ENCODE data around the gene SERGEF.

Gene SERGEF

GRCh38 chr11:17986711-17987220 lies 26.1 kb downstream of the SERGEF start:
- no peaks in the 10 kb centered on the region for H3F3A ChIP-seq (ENCODE audit: insufficient read depth)
- no peak overlapping the region for H2AFZ ChIP-seq (ENCODE audit: low read depth, low read length, severe bottlenecking)
- H3K36me3 ChIP-seq (ENCODE audit: low read length): peaks cover 27% of the 10 kb centered on the region; the same call in 1 of the 2 replicates
- H3K4me2 ChIP-seq (ENCODE audit: low read depth, low read length, poor library complexity, severe bottlenecking): no peak overlapping the region
- no peaks in the 10 kb centered on the region for H4K20me1 ChIP-seq (ENCODE audit: low read depth, low read length)
- TF ChIP-seq, protein P1, sequence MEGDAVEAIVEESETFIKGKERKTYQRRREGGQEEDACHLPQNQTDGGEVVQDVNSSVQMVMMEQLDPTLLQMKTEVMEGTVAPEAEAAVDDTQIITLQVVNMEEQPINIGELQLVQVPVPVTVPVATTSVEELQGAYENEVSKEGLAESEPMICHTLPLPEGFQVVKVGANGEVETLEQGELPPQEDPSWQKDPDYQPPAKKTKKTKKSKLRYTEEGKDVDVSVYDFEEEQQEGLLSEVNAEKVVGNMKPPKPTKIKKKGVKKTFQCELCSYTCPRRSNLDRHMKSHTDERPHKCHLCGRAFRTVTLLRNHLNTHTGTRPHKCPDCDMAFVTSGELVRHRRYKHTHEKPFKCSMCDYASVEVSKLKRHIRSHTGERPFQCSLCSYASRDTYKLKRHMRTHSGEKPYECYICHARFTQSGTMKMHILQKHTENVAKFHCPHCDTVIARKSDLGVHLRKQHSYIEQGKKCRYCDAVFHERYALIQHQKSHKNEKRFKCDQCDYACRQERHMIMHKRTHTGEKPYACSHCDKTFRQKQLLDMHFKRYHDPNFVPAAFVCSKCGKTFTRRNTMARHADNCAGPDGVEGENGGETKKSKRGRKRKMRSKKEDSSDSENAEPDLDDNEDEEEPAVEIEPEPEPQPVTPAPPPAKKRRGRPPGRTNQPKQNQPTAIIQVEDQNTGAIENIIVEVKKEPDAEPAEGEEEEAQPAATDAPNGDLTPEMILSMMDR (IDR thresholded peaks at IDR 0.05; ENCODE audit: insufficient read depth, low read length, poor library complexity, severe bottlenecking): no peak
- TF ChIP-seq EZH2phosphoT487 (conservative IDR thresholded peaks at IDR 0.05; ENCODE audit: low read length): no peak
- H3K27ac ChIP-seq (ENCODE audit: low read depth, low read length): no peak overlapping the region
- H3K9me2 ChIP-seq (replicated peaks; ENCODE audit: insufficient read depth, low read length): no peaks in the 10 kb centered on the region
- H3K27me3 ChIP-seq (ENCODE audit: low read length): no peaks in the 10 kb centered on the region
- H3K79me2 ChIP-seq (ENCODE audit: insufficient read depth, low read length): no peaks in the 10 kb centered on the region
- H3K9ac ChIP-seq (ENCODE audit: low read length): no peak overlapping the region
- no peak overlapping the region for H3K4me3 ChIP-seq (ENCODE audit: insufficient read depth, low read length, poor library complexity, severe bottlenecking)
- H3K9me3 ChIP-seq (ENCODE audit: insufficient read depth, low read length): no peaks in the 10 kb centered on the region

GRCh38 chr11:17986007-17986710 lies 26.7 kb downstream of the SERGEF start:
- H3K4me2 ChIP-seq (ENCODE audit: low read depth, low read length, poor library complexity, severe bottlenecking): no peak overlapping the region
- H3K79me2 ChIP-seq (ENCODE audit: insufficient read depth, low read length): no peaks in the 10 kb centered on the region
- peaks cover 22% of the 10 kb centered on the region; the same call in 1 of the 2 replicates for H3K36me3 ChIP-seq (ENCODE audit: low read length)
- no peaks in the 10 kb centered on the region for H4K20me1 ChIP-seq (ENCODE audit: low read depth, low read length)
- H2AFZ ChIP-seq (ENCODE audit: low read depth, low read length, severe bottlenecking): no peak overlapping the region
- H3K9me2 ChIP-seq (replicated peaks; ENCODE audit: insufficient read depth, low read length): no peaks in the 10 kb centered on the region
- no peak overlapping the region for H3K9ac ChIP-seq (ENCODE audit: low read length)
- H3F3A ChIP-seq (ENCODE audit: insufficient read depth): no peaks in the 10 kb centered on the region
- H3K27me3 ChIP-seq (ENCODE audit: low read length): no peaks in the 10 kb centered on the region
- no peaks in the 10 kb centered on the region for H3K9me3 ChIP-seq (ENCODE audit: insufficient read depth, low read length)
- no peak overlapping the region for H3K4me3 ChIP-seq (ENCODE audit: insufficient read depth, low read length, poor library complexity, severe bottlenecking)
- no peak overlapping the region for H3K27ac ChIP-seq (ENCODE audit: low read depth, low read length)
- TF ChIP-seq, protein P1 (IDR thresholded peaks at IDR 0.05; ENCODE audit: insufficient read depth, low read length, poor library complexity, severe bottlenecking): no peak
- no peak for TF ChIP-seq EZH2phosphoT487 (conservative IDR thresholded peaks at IDR 0.05; ENCODE audit: low read length)

- H3K4me3 ChIP-seq (ENCODE audit: insufficient read depth, low read length, poor library complexity, severe bottlenecking): no peak overlapping the region
- no peak overlapping the region for H2AFZ ChIP-seq (ENCODE audit: low read depth, low read length, severe bottlenecking)
- H3K9me3 ChIP-seq (ENCODE audit: insufficient read depth, low read length): no peaks in the 10 kb centered on the region
- no peaks in the 10 kb centered on the region for H4K20me1 ChIP-seq (ENCODE audit: low read depth, low read length)
- H3K36me3 ChIP-seq (ENCODE audit: low read length): peaks cover 22% of the 10 kb centered on the region; the same call in 1 of the 2 replicates
- H3K27me3 ChIP-seq (ENCODE audit: low read length): no peaks in the 10 kb centered on the region
- H3K9me2 ChIP-seq (replicated peaks; ENCODE audit: insufficient read depth, low read length): no peaks in the 10 kb centered on the region
- H3K9ac ChIP-seq (ENCODE audit: low read length): no peak overlapping the region
- no peak overlapping the region for H3K4me2 ChIP-seq (ENCODE audit: low read depth, low read length, poor library complexity, severe bottlenecking)
- no peak overlapping the region for H3K27ac ChIP-seq (ENCODE audit: low read depth, low read length)
- TF ChIP-seq, protein P1 (IDR thresholded peaks at IDR 0.05; ENCODE audit: insufficient read depth, low read length, poor library complexity, severe bottlenecking): no peak
- no peak for TF ChIP-seq EZH2phosphoT487 (conservative IDR thresholded peaks at IDR 0.05; ENCODE audit: low read length)
- no peaks in the 10 kb centered on the region for H3F3A ChIP-seq (ENCODE audit: insufficient read depth)
- H3K79me2 ChIP-seq (ENCODE audit: insufficient read depth, low read length): no peaks in the 10 kb centered on the region
Measured at GRCh38 chr11:17985517-17985916, 27.3 kb downstream of the SERGEF start.
